Measurements from ENCODE around the gene CAPS.

DNA sequence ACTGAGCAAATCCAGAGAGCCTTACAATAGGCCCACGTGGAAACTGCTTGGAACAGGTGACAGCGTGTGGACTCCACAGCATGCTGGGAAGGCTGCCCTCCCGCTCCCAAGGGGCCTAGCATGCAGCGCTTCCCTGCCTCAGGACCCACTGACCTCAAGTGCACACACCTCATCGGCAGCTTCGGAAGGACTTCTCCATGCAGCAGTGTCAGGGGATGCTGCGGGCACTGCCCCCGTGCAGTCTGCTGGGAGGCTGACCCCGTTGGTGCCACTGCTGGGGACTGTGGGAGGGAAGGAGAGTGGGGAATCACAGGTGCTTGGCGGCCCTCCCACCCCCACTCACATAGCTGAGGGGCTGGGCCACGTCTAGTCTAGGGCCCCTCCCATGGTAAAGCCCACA is 17.2 kb downstream of the CAPS start:
- no peak for TF ChIP-seq POLR2A (IDR thresholded peaks at IDR 0.05)
- TF ChIP-seq, protein P1, sequence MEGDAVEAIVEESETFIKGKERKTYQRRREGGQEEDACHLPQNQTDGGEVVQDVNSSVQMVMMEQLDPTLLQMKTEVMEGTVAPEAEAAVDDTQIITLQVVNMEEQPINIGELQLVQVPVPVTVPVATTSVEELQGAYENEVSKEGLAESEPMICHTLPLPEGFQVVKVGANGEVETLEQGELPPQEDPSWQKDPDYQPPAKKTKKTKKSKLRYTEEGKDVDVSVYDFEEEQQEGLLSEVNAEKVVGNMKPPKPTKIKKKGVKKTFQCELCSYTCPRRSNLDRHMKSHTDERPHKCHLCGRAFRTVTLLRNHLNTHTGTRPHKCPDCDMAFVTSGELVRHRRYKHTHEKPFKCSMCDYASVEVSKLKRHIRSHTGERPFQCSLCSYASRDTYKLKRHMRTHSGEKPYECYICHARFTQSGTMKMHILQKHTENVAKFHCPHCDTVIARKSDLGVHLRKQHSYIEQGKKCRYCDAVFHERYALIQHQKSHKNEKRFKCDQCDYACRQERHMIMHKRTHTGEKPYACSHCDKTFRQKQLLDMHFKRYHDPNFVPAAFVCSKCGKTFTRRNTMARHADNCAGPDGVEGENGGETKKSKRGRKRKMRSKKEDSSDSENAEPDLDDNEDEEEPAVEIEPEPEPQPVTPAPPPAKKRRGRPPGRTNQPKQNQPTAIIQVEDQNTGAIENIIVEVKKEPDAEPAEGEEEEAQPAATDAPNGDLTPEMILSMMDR (IDR thresholded peaks at IDR 0.05) = no peak
